Activated CD4-positive, alpha-beta T cell treated with anti-CD3 and anti-CD28 coated beads, Interleukin-2, amount 10 ng/mL, durations not matched to agents 7 days and 5 days (primary cell): ENCODE data around the gene RAB3A. TPM values are rescaled to one million over a fixed set of nuclear protein-coding genes. Genes with fewer than 3 reads are reported as not detected.

ENCODE experiments used
- CTCF ChIA-PET: fragments of 350-600 bp; sonication (Branson Sonifier 250); formaldehyde crosslinking; loops from one replicate; lab custom pipeline; 2021; ENCODE audit warnings: antibody characterized with exemption; lab: Charles Lee
- POLR2A ChIA-PET: fragments of 350-600 bp; sonication (Branson Sonifier 250); formaldehyde crosslinking; loops from one replicate; lab custom pipeline; 2021; ENCODE audit warnings: antibody characterized with exemption; lab: Charles Lee
- DNase-seq: peaks from one replicate; pipeline ENCODE4 v3.0.0-alpha.2; 2020
- H3K27ac Mint-ChIP-seq: one replicate; pipeline ENCODE4 v1.8.0; 2021; ENCODE audit warnings: mild to moderate bottlenecking, moderate library complexity, mixed read lengths
- H3K27me3 Mint-ChIP-seq: one replicate; pipeline ENCODE4 v1.8.0; 2021; ENCODE audit warnings: mixed read lengths
- H3K36me3 Mint-ChIP-seq: one replicate; pipeline ENCODE4 v1.8.0; 2021; ENCODE audit warnings: low read depth, mixed read lengths
- H3K4me1 Mint-ChIP-seq: one replicate; pipeline ENCODE4 v1.8.0; 2021; ENCODE audit warnings: mixed read lengths
- H3K4me3 Mint-ChIP-seq: one replicate; pipeline ENCODE4 v1.8.0; 2021; ENCODE audit warnings: mild to moderate bottlenecking, moderate library complexity, mixed read lengths
- H3K9me3 Mint-ChIP-seq: one replicate; pipeline ENCODE4 v1.8.0; 2021; ENCODE audit warnings: mixed read lengths
- total RNA-seq, 2 experiments: library from RNA; stranded (reverse); gene quantifications; one replicate each; pipeline ENCODE4 v1.2.3, GENCODE V29; 2021

Gene RAB3A
- total RNA-seq, 2 experiments from 2014 or later: 4.0 to 5.2 TPM

- no peaks in the 10 kb centered on the region for H3K27me3 Mint-ChIP-seq
- peak overlapping the region; percentile 70 for H3K27ac Mint-ChIP-seq
- H3K9me3 Mint-ChIP-seq: no peaks in the 10 kb centered on the region
- DNase-seq: no peak
- peaks cover 18% of the 10 kb centered on the region for H3K36me3 Mint-ChIP-seq
- no peak overlapping the region for H3K4me3 Mint-ChIP-seq
- H3K4me1 Mint-ChIP-seq: peaks cover 33% of the 10 kb centered on the region
- ChIA-PET CTCF (interaction anchor here (0.8 kb wide), 1 partner anchor 108 kb away, joined by 3 read pairs; no protein-coding TSS in a partner anchor), POLR2A (no interaction called here)
These were observed 32.1 kb downstream of the RAB3A start for GRCh38 chr19:18171605-18172327.

- ChIA-PET CTCF (interaction anchor here (1.0 to 1.5 kb wide), 3 partner anchors 10 to 109 kb away, joined by 3 to 4 read pairs (median 3); partner anchors contain the start of gene PIK3R2), POLR2A (no interaction called here)
- H3K27ac Mint-ChIP-seq: peak overlapping the region; percentile 41
- DNase-seq: no peak
- H3K4me1 Mint-ChIP-seq: peaks cover 33% of the 10 kb centered on the region
- no peaks in the 10 kb centered on the region for H3K27me3 Mint-ChIP-seq
- H3K4me3 Mint-ChIP-seq: no peak overlapping the region
- no peaks in the 10 kb centered on the region for H3K9me3 Mint-ChIP-seq
- H3K36me3 Mint-ChIP-seq: peaks cover 13% of the 10 kb centered on the region
These were observed 33.1 kb downstream of the RAB3A start for GRCh38 chr19:18170714-18171255.

DNA sequence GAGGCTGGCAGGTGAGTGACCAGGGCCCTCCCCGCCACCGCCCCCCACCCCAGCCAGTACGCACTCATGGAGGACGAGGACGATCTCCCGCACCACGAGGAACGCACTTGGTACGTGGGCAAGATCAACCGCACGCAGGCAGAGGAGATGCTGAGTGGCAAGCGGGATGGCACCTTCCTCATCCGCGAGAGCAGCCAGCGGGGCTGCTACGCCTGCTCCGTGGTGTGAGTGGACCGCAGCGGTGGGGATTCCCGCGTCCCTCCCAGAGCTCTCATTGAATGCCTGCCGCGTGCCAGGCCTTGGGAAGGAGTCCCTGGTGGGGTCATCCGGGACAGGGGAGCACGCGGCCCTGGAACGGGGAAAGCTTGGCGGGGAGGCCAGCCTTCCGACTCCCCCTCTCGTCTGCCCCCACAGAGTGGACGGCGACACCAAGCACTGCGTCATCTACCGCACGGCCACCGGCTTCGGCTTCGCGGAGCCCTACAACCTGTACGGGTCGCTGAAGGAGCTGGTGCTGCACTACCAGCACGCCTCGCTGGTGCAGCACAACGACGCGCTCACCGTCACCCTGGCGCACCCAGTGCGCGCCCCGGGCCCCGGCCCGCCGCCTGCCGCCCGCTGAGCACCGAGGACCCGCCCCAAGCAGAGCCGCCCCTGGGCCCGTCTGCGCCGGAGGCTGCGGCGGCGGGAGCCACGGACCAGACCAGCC is 35.0 kb downstream of the RAB3A start:
- DNase-seq: no peak
- ChIA-PET POLR2A (no interaction called here), CTCF (interaction anchor here (0.6 to 1.7 kb wide), 8 partner anchors 14 to 472 kb away, joined by 3 to 13 read pairs (median 4); partner anchors contain the start of gene IL12RB1)
- Mint-ChIP-seq H3K36me3 (peaks cover 8% of the 10 kb centered on the region), H3K9me3 (no peaks in the 10 kb centered on the region), H3K27me3 (no peaks in the 10 kb centered on the region), H3K4me1 (peaks cover 15% of the 10 kb centered on the region), H3K4me3 (no peak overlapping the region), H3K27ac (no peak overlapping the region)

- Mint-ChIP-seq H3K27ac (no peak overlapping the region), H3K4me1 (peaks cover 11% of the 10 kb centered on the region), H3K4me3 (no peak overlapping the region), H3K36me3 (peaks cover 10% of the 10 kb centered on the region), H3K27me3 (no peaks in the 10 kb centered on the region), H3K9me3 (no peaks in the 10 kb centered on the region)
- peak; percentile 73 for DNase-seq
- ChIA-PET CTCF (interaction anchor here (0.6 to 1.7 kb wide), 15 partner anchors 8 to 473 kb away, joined by 3 to 13 read pairs (median 3); partner anchors contain the start of gene IL12RB1), POLR2A (no interaction called here)
These were observed 35.7 kb downstream of the RAB3A start for GRCh38 chr19:18167975-18168645.

DNA sequence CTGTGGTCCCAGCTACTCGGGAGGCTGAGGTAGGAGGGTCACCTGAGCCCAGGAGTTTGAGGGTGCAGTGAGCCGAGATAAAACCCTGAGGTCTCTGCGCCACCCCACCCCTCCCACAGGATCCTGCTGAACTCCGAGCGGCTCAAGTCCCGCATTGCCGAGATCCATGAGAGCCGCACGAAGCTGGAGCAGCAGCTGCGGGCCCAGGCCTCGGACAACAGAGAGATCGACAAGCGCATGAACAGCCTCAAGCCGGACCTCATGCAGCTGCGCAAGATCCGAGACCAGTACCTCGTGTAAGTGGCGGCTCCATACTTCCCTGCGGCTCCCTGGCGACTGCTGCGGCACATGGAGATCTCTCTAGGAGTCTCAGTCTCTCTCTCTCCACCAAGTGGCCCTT is 36.8 kb downstream of the RAB3A start:
- ChIA-PET CTCF (interaction anchor here (1.2 to 1.7 kb wide), 3 partner anchors 56 to 80 kb away, joined by 3 to 9 read pairs (median 3); no protein-coding TSS in a partner anchor), POLR2A (interaction anchor here (0.5 kb wide), 1 partner anchor 26 kb away, joined by 3 read pairs; the partner anchor contains the start of gene MPV17L2)
- H3K36me3 Mint-ChIP-seq: peaks cover 10% of the 10 kb centered on the region

DNA sequence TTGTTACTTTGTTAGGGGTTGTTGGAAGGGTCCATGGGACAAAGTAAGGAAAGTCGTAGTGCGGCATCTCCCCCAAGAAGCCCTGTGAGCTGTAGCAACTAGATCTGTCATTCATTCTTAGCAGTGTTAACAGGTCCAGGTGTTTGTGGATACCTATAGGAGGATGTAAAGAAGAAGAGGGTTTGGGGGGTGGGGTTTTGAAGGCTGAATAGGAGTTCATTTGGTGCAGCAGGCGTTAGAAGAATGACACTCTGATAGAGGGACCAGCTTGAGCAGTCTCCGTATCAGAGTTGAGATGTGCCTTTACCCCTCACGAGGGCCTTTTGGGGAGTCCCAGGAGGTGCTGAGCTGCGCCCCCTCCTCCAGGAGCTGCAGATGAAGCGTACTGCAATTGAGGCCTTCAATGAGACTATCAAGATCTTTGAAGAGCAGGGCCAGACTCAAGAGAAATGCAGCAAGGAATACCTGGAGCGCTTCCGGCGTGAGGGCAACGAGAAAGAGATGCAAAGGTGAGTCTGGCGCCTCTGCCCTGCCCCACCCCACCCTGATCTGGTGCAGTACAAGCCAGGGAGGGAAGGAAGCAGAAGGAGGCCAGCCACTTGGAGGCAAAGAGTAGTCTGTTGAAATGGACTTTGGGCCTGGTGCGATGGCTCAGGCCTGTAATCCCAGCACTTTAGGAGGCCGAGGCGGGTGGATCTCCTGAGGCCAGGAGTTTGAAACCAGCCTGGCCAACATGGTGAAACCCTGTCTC is 37.9 kb downstream of the RAB3A start:
- CTCF ChIA-PET: interaction anchor here (1.2 kb wide), 2 partner anchors 56 to 81 kb away, joined by 3 read pairs; no protein-coding TSS in a partner anchor
- H3K4me3 Mint-ChIP-seq: no peak overlapping the region
- H3K27ac Mint-ChIP-seq: no peak overlapping the region
- no peak for DNase-seq
- no peaks in the 10 kb centered on the region for H3K27me3 Mint-ChIP-seq
- peaks cover 5% of the 10 kb centered on the region for H3K4me1 Mint-ChIP-seq
- peaks cover 10% of the 10 kb centered on the region for H3K36me3 Mint-ChIP-seq
- POLR2A ChIA-PET: no interaction called here
- no peaks in the 10 kb centered on the region for H3K9me3 Mint-ChIP-seq

More for the DNA sequence above, 36.8 kb downstream of the RAB3A start:
- no peak for DNase-seq
- H3K4me1 Mint-ChIP-seq: peaks cover 5% of the 10 kb centered on the region
- H3K4me3 Mint-ChIP-seq: no peak overlapping the region
- H3K9me3 Mint-ChIP-seq: no peaks in the 10 kb centered on the region
- no peaks in the 10 kb centered on the region for H3K27me3 Mint-ChIP-seq
- H3K27ac Mint-ChIP-seq: no peak overlapping the region

- DNase-seq: no peak
- peaks cover 10% of the 10 kb centered on the region for H3K36me3 Mint-ChIP-seq
- ChIA-PET CTCF (interaction anchor here (1.1 kb wide), 1 partner anchor 76 kb away, joined by 3 read pairs; no protein-coding TSS in a partner anchor), POLR2A (no interaction called here)
- no peaks in the 10 kb centered on the region for H3K9me3 Mint-ChIP-seq
- no peaks in the 10 kb centered on the region for H3K27me3 Mint-ChIP-seq
- H3K4me1 Mint-ChIP-seq: peaks cover 12% of the 10 kb centered on the region
- no peak overlapping the region for H3K27ac Mint-ChIP-seq
- H3K4me3 Mint-ChIP-seq: no peak overlapping the region
These were observed 39.8 kb downstream of the RAB3A start for GRCh38 chr19:18164072-18164471.

- Mint-ChIP-seq H3K27me3 (no peaks in the 10 kb centered on the region), H3K9me3 (no peaks in the 10 kb centered on the region), H3K36me3 (peaks cover 5% of the 10 kb centered on the region), H3K4me3 (peak overlapping the region; percentile 36), H3K4me1 (peaks cover 7% of the 10 kb centered on the region), H3K27ac (peak overlapping the region; percentile 36)
- POLR2A ChIA-PET: no interaction called here
- no peak for DNase-seq
- CTCF ChIA-PET: interaction anchor here (0.9 to 2.5 kb wide), 6 partner anchors 10 to 52 kb away, joined by 3 to 18 read pairs (median 4); partner anchors contain the start of genes MPV17L2 and PIK3R2
These were observed 42.2 kb downstream of the RAB3A start for GRCh38 chr19:18161636-18162002.

GRCh38 chr19:18160971-18161635 is 42.7 kb downstream of the RAB3A start:
- ChIA-PET CTCF (interaction anchor here (0.5 to 2.5 kb wide), 17 partner anchors 9 to 794 kb away, joined by 3 to 18 read pairs (median 3); partner anchors contain the start of genes IFI30, MPV17L2 and PIK3R2), POLR2A (no interaction called here)
- H3K9me3 Mint-ChIP-seq: no peaks in the 10 kb centered on the region
- peak; percentile 79 for DNase-seq
- H3K27me3 Mint-ChIP-seq: no peaks in the 10 kb centered on the region
- H3K27ac Mint-ChIP-seq: peak overlapping the region; percentile 78
- H3K4me3 Mint-ChIP-seq: peak overlapping the region; percentile 48
- peaks cover 7% of the 10 kb centered on the region for H3K4me1 Mint-ChIP-seq
- peaks cover 5% of the 10 kb centered on the region for H3K36me3 Mint-ChIP-seq

GRCh38 chr19:18160493-18160970 is 43.3 kb downstream of the RAB3A start:
- Mint-ChIP-seq H3K27ac (peak overlapping the region; percentile 78), H3K4me1 (peaks cover 7% of the 10 kb centered on the region), H3K27me3 (no peaks in the 10 kb centered on the region), H3K9me3 (no peaks in the 10 kb centered on the region), H3K4me3 (peak overlapping the region; percentile 48), H3K36me3 (peaks cover 3% of the 10 kb centered on the region)
- ChIA-PET CTCF (interaction anchor here (0.5 to 2.5 kb wide), 16 partner anchors 9 to 795 kb away, joined by 3 to 18 read pairs (median 3); partner anchors contain the start of genes IFI30, MPV17L2 and PIK3R2), POLR2A (no interaction called here)
- DNase-seq: no peak

DNA sequence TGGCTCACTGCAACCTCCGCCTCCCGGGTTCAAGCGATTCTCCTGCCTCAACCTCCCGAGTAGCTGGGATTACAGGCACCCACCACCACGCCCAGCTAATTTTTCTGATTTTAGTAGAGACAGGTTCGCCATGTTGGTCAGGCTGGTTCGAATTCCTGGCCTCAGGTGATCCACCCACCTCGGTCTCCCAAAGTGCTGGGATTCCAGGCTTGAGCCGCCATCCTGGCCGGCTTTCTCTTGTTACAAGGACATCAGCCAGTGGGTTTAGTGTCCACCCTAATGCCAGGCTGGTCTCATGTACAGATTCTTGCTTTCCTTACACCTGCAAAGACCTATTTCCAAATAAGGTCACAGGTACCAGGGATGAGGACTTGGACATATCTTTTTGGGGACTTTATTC is 44.0 kb downstream of the RAB3A start:
- no peak overlapping the region for H3K27ac Mint-ChIP-seq

More for the DNA sequence above, 44.0 kb downstream of the RAB3A start:
- POLR2A ChIA-PET: no interaction called here
- Mint-ChIP-seq H3K27me3 (no peaks in the 10 kb centered on the region), H3K9me3 (no peaks in the 10 kb centered on the region), H3K4me3 (no peak overlapping the region), H3K4me1 (peaks cover 7% of the 10 kb centered on the region), H3K36me3 (peaks cover 2% of the 10 kb centered on the region)
- CTCF ChIA-PET: interaction anchor here (0.9 to 2.5 kb wide), 7 partner anchors 8 to 170 kb away, joined by 3 to 18 read pairs (median 3); partner anchors contain the start of gene PIK3R2
- DNase-seq: no peak
